Measurements from ENCODE around the gene TNK1. TPM values are rescaled to one million over a fixed set of nuclear protein-coding genes. Genes with fewer than 3 reads are reported as not detected.

Gene TNK1
- total RNA-seq, 4 donors from 2014 or later, result 19.8 to 54.4 (median 44.4) TPM

GRCh38 chr17:7435676-7436555 is 55.0 kb downstream of the TNK1 start:
- peak; percentile 9 to 51 (median 25) for TF ChIP-seq CTCF (IDR thresholded peaks at IDR 0.05)
- no peak for TF ChIP-seq POLR2A (IDR thresholded peaks at IDR 0.05)
- Histone ChIP-seq H3K27me3 (peaks cover 0 to 19% of the 10 kb centered on the region in 2 donors), H3K4me1 (peaks cover 8 to 47% (median 30%) of the 10 kb centered on the region in 4 donors), H3K4me3 (peak overlapping the region; percentile 49 to 76 (median 58)), H3K36me3 (no peaks in the 10 kb centered on the region), H3K27ac (peak overlapping the region; percentile 78 to 88 (median 82)), H3K9me3 (no peaks in the 10 kb centered on the region)
- peak; percentile 60 to 81 (median 77) for DNase-seq

DNA sequence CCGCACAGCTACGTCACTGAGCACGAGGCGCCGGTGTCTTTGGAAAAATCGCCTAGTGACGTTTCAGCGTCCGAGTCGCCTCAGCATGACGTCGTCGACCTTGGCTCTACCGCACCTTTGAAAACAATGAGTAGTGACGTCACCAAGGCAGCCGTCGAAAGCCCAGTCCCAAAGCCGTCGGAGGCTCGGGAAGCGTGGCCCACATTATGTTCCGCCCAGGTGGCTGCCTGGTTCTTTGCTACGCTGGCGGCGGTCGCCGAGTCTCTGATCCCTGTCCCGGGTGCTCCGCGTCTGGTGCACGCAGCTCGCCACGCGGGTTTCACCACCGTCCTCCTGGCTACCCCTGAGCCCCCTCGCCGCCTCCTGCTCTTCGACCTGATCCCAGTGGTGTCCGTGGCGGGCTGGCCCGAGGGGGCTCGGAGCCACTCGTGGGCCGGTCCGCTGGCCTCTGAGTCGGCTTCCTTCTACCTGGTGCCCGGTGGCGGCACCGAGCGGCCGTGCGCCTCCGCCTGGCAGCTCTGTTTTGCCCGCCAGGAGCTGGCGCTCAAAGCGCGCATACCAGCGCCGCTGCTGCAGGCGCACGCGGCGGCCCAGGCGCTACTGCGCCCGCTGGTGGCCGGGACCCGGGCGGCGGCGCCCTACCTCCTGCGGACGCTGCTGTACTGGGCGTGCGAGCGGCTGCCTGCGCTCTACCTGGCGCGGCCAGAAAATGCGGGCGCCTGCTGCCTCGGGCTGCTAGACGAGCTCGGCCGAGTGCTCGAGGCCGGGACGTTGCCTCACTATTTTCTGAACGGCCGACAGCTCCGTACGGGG is 55.9 kb downstream of the TNK1 start:
- peak; percentile 65 to 90 (median 89) for DNase-seq
- Histone ChIP-seq H3K27ac (peak overlapping the region; percentile 78 to 88 (median 82)), H3K9me3 (no peaks in the 10 kb centered on the region), H3K4me3 (peak overlapping the region; percentile 49 to 76 (median 58)), H3K27me3 (peaks cover 0 to 19% of the 10 kb centered on the region in 2 donors), H3K4me1 (peaks cover 8 to 48% (median 30%) of the 10 kb centered on the region in 4 donors), H3K36me3 (no peaks in the 10 kb centered on the region)
- TF ChIP-seq CTCF (IDR thresholded peaks at IDR 0.05), result peak; percentile 57 to 99 (median 88)
- TF ChIP-seq POLR2A (IDR thresholded peaks at IDR 0.05), result peak; percentile 32 to 44

- DNase-seq, result no peak
- TF ChIP-seq POLR2A (IDR thresholded peaks at IDR 0.05), result no peak
- no peak for TF ChIP-seq CTCF (IDR thresholded peaks at IDR 0.05)
- no peaks in the 10 kb centered on the region for H3K36me3 ChIP-seq
- H3K9me3 ChIP-seq, result no peaks in the 10 kb centered on the region
- peaks cover 0 to 19% of the 10 kb centered on the region in 2 donors for H3K27me3 ChIP-seq
- H3K27ac ChIP-seq, result peak overlapping the region in 3 of 4 donors; percentile 78 to 88 (median 80)
- peak overlapping the region in 3 of 4 donors; percentile 49 to 76 (median 67) for H3K4me3 ChIP-seq
- H3K4me1 ChIP-seq, result peaks cover 8 to 48% (median 30%) of the 10 kb centered on the region in 4 donors
Measured at GRCh38 chr17:7437369-7437863, 56.5 kb downstream of the TNK1 start.

DNA sequence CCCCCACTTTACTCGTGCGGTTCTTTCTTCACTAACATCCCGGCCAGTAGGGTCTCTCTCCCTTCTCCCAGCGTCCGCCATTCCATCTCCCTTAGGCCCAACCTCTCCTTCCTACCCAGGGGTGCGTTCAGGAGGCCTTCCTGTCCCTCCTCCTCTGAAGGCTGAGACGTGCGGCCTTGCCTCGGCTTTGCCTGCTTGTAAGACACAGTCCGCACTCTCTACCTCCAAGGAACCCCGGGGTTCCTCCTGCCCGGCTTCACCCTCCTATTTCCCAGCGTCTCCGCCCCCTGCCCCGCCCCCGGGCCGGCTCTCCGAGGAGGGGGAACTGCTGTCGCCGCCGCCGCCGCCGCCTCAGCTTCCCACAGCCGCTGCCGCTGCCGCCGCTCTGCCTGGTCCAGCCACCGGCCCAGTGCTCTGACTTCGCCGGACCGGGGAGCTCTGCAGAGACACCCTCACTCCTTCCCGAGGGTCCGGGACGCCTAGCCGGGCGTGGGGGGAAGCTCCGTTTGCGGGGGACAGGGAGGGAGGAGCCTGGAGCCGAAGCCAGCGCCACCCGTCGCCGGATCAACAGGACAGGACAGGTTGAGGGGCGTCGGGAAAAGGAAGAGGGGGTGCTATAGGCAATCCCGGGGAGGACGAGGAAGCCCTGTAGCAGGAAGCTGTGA is 57.2 kb downstream of the TNK1 start:
- H3K27me3 ChIP-seq, result peaks cover 0 to 19% of the 10 kb centered on the region in 2 donors
- H3K4me3 ChIP-seq, result peak overlapping the region in 3 of 4 donors; percentile 36 to 76 (median 67)
- TF ChIP-seq POLR2A (IDR thresholded peaks at IDR 0.05), result no peak
- TF ChIP-seq CTCF (IDR thresholded peaks at IDR 0.05), result no peak
- H3K27ac ChIP-seq, result peak overlapping the region in 1 of 4 donors; percentile 78
- peak; percentile 53 to 73 (median 68) for DNase-seq
- H3K4me1 ChIP-seq, result peaks cover 8 to 48% (median 30%) of the 10 kb centered on the region in 4 donors
- no peaks in the 10 kb centered on the region for H3K36me3 ChIP-seq
- H3K9me3 ChIP-seq, result no peaks in the 10 kb centered on the region
